ENCODE data around the gene LIN37. TPM values are rescaled to one million over a fixed set of nuclear protein-coding genes. Genes with fewer than 3 reads are reported as not detected.

LIN37 gene
- total RNA-seq, 2 donors from 2014 or later = 5.1 to 7.5 TPM

DNA sequence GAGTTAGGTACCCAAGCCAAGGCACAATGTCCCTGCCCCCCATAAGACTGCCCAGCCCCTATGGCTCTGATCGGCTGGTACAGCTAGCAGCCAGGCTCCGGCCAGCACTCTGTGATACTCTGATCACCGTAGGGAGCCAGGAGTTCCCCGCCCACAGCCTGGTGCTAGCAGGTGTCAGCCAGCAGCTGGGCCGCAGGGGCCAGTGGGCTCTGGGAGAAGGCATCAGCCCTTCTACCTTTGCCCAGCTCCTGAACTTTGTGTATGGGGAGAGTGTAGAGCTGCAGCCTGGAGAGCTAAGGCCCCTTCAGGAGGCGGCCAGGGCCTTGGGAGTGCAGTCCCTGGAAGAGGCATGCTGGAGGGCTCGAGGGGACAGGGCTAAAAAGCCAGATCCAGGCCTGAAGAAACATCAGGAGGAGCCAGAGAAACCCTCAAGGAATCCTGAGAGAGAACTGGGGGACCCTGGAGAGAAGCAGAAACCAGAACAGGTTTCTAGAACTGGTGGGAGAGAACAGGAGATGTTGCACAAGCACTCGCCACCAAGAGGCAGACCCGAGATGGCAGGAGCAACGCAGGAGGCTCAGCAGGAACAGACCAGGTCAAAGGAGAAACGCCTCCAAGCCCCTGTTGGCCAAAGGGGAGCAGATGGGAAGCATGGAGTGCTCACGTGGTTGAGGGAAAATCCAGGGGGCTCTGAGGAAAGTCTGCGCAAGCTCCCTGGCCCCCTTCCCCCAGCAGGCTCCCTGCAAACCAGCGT is 33.6 kb upstream of the LIN37 start:
- H3K27me3 ChIP-seq = no peaks in the 10 kb centered on the region
- H3K4me3 ChIP-seq = no peak overlapping the region

DNA sequence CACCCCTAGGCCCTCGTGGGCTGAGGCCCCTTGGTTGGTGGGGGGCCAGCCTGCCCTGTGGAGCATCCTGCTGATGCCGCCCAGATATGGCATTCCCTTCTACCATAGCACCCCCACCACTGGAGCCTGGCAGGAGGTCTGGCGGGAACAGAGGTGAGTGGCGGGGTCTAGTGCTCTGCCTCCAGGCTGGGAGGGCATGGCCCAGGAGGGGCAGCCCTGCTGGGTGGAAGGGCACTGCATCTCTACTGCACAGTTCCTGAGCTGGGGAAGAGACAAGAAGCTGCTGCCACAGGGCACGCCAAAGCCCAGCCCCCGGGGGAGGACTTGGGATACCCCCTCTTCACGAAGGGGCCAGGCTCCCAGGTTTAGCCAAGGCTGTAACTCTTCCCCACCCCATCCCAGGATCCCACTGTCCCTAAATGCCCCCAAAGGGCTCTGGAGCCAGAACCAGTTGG is 33.0 kb upstream of the LIN37 start:
- Histone ChIP-seq H3K9me3 (no peaks in the 10 kb centered on the region), H3K4me3 (peak overlapping the region; percentile 77), H3K4me1 (peaks cover 18% of the 10 kb centered on the region), H3K36me3 (no peaks in the 10 kb centered on the region), H3K27me3 (no peaks in the 10 kb centered on the region), H3K27ac (peak overlapping the region; percentile 96), H3K9ac (ENCODE audit: low read depth in 2 of 2, low read length in 2 of 2) (peak overlapping the region; percentile 46 to 88)
- no peak for TF ChIP-seq CTCF (IDR thresholded peaks at IDR 0.05)
- DNase-seq = no peak
- intact Hi-C loops (cut with DNase I) = no loop called here

More for the DNA sequence above, 33.6 kb upstream of the LIN37 start:
- no peaks in the 10 kb centered on the region for H3K9me3 ChIP-seq
- no peak overlapping the region for H3K9ac ChIP-seq (ENCODE audit: low read depth in 2 of 2, low read length in 2 of 2)
- H3K36me3 ChIP-seq = no peaks in the 10 kb centered on the region
- no peak for DNase-seq
- H3K4me1 ChIP-seq = peaks cover 17% of the 10 kb centered on the region
- TF ChIP-seq CTCF (IDR thresholded peaks at IDR 0.05) = no peak
- intact Hi-C loops (cut with DNase I) = loop anchor here (5.0 kb wide), 1 partner anchor 167 kb away; the partner anchor contains the start of gene TMEM147
- H3K27ac ChIP-seq = peak overlapping the region; percentile 12

DNA sequence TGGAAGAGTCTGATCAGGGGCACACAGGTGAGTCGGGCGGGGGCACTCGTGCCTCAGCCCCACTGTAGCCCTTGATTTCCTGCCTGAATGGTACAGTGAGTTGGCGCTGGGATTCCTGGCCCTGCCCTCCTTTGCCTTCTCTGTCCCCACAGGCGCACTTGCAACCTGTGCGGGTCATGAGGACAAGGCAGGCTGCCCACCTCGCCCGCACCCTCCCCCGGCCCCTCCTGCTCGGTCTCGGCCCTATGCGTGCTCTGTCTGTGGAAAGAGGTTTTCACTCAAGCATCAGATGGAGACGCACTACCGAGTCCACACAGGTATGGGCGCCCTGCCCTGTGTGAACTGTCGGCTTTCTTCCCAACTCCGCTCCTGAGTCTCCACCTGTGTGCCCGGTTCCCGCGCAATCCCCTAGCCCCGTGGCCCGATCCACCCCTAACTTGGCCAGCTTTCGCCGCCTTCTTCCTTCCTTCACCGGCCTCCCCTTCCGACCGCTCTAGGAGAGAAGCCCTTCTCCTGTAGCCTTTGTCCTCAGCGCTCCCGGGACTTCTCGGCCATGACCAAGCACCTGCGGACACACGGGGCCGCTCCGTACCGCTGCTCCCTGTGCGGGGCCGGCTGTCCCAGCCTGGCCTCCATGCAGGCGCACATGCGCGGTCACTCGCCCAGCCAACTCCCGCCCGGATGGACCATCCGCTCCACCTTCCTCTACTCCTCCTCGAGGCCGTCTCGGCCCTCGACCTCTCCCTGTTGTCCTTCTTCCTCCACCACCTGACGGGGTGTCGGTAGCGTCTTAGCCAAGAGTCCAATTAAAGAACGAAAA is 32.2 kb upstream of the LIN37 start:
- intact Hi-C loops (cut with DNase I) = loop anchor here (2.0 kb wide), 1 partner anchor 21 kb away; no protein-coding TSS in a partner anchor
- no peaks in the 10 kb centered on the region for H3K27me3 ChIP-seq
- peaks cover 18% of the 10 kb centered on the region for H3K4me1 ChIP-seq
- DNase-seq = peak; percentile 73
- peak overlapping the region; percentile 77 for H3K4me3 ChIP-seq
- TF ChIP-seq CTCF (IDR thresholded peaks at IDR 0.05) = no peak
- H3K36me3 ChIP-seq = no peaks in the 10 kb centered on the region
- peak overlapping the region; percentile 96 for H3K27ac ChIP-seq
- no peaks in the 10 kb centered on the region for H3K9me3 ChIP-seq
- H3K9ac ChIP-seq (ENCODE audit: low read depth in 2 of 2, low read length in 2 of 2) = peak overlapping the region; percentile 46 to 88

DNA sequence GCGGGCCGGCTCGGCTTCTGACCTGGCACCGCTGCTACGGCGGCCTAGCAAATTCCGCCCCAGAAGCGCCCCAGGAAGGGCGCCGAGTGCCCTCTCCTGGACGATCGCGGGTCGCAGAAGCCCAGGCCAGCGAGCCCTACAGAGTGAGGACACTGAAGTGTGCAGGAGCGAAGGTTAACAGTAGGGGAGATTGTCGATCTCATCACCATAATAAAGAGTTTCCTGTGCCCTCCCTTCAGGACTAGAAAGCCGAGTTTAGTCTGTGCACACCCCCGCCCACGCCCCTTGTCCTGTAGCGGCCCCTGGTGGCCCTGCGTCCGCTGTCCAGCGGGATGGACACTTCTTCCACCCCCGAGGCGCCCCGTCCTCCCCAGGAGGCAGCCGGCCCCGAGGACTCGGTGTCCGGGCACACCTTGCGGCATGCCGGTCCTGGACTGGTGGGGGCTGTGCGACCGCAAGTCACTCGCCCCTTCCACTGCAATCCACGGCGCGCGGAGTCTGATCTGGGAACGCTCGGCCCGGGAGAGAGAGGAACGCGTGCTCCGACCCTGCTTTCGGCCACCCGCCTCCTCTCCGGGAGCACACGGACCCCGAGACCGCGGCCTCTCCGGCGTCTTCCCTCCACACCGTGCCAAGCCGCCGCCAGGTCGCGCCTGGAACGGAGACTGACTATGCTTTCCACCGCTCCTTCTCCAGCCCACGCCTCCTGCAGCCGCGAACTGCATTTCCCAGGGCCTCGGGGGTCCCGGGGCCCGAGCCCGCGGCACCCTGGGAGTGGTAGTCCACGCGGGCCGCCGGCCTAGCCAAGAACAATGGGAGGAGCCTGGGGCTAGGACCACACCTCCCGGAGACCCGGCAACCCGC is 31.3 kb upstream of the LIN37 start:
- peak; percentile 91 for TF ChIP-seq CTCF (IDR thresholded peaks at IDR 0.05)
- intact Hi-C loops (cut with DNase I) = loop anchor here (2.0 kb wide), 1 partner anchor 22 kb away; no protein-coding TSS in a partner anchor

More for the DNA sequence above, 31.3 kb upstream of the LIN37 start:
- peak overlapping the region; percentile 96 for H3K27ac ChIP-seq
- H3K9me3 ChIP-seq = no peaks in the 10 kb centered on the region
- H3K4me1 ChIP-seq = peaks cover 18% of the 10 kb centered on the region
- peak overlapping the region; percentile 77 for H3K4me3 ChIP-seq
- H3K36me3 ChIP-seq = no peaks in the 10 kb centered on the region
- H3K9ac ChIP-seq (ENCODE audit: low read depth in 2 of 2, low read length in 2 of 2) = peak overlapping the region; percentile 46 to 88
- DNase-seq = peak; percentile 94
- H3K27me3 ChIP-seq = no peaks in the 10 kb centered on the region
